Measurements from ENCODE around the gene ZNF804A.

Gene ZNF804A

DNA sequence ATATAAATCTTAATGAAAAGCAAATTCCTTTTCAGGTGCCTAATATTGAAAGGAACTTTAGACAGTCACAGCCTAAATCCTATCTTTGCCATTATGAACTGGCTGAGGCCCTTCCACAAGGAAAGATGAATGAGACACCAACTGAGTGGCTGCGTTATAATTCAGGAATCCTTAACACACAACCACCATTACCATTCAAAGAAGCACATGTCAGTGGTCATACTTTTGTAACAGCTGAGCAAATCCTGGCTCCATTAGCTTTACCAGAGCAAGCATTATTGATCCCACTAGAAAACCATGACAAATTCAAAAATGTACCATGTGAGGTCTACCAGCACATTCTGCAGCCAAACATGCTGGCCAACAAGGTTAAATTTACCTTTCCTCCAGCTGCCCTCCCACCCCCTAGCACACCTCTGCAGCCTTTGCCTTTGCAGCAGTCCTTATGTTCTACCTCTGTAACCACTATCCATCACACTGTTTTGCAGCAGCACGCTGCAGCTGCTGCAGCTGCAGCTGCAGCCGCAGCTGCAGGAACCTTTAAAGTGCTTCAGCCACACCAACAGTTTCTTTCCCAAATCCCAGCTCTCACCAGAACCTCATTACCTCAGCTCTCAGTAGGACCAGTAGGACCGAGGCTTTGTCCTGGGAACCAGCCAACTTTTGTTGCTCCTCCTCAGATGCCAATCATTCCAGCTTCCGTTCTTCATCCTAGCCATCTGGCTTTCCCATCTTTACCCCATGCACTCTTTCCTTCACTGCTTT lies 340.1 kb downstream of the ZNF804A start:
- no peak for DNase-seq (ENCODE audit: low spot score)

DNA sequence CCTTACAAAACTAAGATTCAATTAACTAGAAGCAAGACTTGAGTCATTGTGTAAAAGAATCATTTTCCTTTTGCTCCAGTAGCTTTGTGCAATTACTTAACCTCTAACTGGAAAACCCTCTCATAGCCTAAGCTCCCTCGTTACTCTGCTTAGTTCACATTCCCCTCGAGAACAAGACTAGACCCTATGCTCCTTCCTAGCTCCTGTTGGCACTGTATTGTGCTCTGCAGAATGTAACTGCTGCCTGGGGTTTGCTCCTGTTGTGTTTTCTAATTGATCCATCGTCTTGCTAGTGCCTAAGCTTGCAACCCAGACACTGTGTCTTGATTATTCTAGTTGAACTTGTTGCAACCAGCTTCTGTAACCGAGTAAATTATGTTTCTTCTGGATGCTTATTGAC lies 347.0 kb downstream of the ZNF804A start:
- DNase-seq (ENCODE audit: low spot score), result no peak

DNA sequence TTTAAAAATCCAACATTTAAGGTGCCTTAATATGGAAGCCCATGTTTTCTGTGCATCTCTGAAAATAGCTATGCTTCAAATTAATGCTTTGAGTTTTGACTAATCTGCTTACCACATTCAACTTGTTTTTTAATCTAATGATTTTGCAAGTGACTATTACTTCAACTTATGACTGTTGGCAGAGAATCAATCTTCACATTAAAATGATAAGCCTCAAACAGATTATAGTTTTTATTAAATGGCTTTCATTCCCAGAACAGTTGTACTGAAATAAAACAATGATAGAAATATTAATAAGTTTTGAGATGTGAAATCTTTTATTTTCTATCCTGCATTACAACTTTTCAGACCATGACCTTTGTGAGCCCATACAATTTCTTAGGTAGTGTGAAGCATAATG lies 347.5 kb downstream of the ZNF804A start:
- no peak for DNase-seq (ENCODE audit: low spot score)

DNA sequence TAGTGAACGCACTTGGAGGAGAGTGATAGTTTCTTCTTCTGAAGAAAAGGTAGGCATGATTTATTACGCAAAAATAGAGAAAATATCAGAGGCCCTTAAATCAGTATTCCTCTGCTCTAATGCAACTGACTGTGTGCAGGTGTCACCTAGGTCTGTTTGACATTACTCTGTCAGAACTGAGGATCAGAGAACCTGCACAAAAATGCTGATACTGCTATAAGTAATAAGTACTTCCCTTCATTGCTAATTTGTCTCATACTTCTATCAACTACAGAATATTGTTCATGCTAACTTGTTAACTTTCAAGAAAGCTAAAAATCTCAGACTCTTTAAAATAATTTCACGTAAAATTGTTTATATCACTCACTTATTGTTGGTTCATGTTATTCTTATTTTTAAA lies 358.5 kb downstream of the ZNF804A start:
- no peak for DNase-seq (ENCODE audit: low spot score)

DNA sequence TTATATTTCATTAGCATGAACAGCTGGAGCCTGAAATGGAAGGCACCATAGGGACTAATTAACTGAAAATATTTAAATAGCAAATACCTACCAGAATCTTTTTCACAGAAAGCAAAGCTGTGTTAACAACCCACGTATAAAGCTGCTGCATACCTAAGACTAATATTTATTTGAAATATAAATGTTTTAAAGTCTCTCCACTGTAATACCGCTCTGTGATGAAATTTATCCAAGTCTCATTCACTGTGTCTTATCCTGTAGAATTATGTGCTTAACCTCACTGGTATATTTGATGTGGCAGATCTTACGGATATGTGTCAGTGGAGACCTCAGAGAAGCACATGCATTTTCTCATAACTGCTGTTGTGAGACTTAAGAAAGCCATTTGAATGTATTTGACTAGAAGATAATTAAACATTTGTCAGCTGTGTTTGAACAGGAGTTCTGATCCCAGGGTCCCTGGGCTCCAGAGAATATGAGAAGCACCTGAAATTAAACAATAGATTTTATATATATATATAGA lies 373.3 kb downstream of the ZNF804A start:
- DNase-seq (ENCODE audit: low spot score), result no peak
